ENCODE measurements around the gene RDX.
A peak's percentile ranks its signal among the peaks of the same experiment; 100 is the strongest.
"Not testable (repeated sequence)": the region's sequence is repeated elsewhere in the genome, so short reads cannot be mapped to it uniquely, and the experiment has no call there.

RDX gene

DNA sequence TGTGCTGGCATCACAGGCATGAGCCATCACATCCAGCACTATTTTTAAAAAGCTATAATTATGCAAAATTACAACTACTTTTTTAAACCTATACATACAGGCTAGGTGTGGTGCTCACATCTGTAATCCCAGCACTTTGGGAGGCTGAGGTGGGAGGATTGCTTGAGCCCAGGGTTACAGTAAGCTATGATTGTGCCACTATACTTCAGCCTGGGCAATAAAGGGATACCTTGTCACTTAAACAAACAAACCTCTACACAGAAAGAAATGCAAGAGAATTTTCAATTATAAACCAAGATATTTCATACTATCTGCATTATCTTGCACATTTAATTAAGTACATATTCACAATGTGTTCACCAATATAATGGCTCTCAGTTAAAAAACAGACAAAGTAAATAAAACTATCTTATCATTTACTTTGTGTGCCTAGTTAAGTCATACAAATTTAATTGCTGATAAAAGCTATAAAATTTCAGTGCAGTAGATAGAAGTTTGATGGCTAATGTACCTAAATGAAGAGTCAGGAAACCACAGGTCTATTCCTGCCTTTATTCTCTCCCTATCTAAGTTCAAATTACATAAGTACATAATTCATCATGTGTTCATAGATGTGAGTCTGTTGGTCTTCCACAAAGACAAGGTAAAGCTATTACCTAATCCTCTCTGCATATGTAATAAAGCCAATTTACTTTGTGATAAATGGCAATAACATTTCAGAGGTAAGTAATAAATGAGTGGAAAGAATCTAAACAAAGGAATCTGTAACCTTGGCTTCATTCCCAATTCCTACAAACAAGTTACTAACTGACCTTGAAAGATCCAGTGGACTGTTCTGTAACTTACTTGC, 9.0 kb upstream of the RDX start:
- no peak for DNase-seq

DNA sequence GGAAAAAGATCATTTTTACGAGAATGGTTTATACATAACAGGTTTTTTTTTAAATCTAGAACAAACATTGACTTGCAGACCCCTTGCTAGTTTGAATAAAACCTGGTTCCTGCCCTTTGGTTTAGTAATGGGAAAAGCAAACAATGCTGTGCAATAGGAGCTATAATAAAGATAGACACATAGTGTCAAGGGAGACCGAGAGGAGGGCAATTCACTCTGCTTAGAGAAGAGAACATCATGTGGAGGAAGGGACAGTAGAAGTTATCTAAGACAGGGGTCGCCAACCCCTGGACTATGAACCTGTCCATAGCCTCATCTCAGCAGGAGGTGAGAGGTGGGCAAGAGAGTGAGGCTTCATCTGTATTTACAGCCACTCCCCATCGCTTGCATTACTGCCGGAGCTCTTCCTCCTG, 7.0 kb upstream of the RDX start:
- no peak for DNase-seq

DNA sequence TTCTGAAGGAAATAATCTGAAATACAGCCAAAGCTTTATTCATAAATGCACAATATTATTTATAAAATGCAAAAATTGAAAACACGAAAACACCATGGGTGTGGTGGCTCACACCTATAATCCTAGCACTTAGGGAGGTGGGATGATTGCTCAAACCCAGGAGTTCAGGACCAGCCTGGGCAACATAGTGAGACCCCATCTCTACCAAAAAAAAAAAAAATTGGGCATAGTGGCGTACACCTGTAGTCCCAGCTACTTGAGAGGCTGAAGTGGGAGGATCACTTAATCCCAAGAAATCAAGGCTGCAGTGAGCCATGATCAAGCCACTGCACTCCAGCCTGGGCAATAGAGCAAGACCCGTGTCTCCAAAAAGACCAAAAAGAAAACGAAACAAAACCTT, 5.2 kb upstream of the RDX start:
- no peak for DNase-seq

DNA sequence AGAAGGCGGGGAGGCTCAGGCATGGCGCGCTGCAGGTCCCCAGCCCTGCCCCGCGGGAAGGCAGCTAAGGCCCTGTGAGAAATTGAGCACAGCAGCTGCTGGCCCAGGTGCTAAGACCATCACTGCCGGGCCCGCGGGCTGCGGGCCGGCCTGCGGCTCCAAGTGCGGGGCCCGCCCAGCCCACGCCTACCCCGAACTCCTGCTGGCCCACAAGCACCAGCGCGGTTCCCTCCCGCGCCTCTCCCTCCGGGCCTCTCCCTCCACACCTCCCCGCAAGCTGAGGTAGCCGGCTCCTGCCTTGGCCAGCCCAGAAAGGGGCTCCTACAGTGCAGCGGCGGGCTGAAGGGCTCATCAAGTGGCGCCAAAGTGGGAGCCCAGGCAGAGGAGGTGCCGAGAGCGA, 4.6 kb upstream of the RDX start:
- DNase-seq = no peak

DNA sequence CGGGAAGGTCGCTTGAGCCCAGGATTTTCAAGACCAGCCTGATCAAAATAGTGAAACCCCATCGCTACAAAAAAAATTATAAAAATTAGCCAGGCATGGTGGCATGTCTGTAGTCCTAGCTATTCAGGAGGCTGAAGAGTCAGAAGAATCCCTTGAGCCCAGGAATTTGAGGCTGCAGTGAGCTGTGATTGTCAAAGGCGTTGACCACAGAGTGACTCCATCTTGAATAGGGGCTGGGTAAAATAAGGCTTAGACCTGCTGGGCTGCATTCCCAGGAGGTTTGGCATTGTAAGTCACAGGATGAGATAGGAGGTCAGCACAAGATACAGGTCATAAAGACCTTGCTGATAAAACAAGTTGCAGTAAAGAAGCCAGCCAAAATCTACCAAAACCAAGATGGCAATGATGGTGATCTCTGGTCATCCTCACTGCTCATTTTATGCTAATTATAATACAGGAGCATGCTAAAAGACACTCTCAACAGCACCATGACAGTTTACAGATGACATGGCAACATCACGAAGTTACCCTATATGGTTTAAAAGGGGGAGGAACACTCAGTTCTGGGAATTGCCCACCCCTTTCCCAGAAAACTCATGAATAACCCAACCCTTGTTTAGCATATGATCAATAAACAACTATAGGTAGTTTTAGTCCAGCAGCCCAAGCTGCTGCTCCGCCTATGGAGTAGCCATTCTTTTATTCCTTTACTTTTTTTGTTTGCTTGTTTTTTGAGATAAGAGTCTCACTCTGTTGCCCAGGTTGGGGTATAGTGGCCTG, 2.8 kb upstream of the RDX start:
- DNase-seq = no peak

DNA sequence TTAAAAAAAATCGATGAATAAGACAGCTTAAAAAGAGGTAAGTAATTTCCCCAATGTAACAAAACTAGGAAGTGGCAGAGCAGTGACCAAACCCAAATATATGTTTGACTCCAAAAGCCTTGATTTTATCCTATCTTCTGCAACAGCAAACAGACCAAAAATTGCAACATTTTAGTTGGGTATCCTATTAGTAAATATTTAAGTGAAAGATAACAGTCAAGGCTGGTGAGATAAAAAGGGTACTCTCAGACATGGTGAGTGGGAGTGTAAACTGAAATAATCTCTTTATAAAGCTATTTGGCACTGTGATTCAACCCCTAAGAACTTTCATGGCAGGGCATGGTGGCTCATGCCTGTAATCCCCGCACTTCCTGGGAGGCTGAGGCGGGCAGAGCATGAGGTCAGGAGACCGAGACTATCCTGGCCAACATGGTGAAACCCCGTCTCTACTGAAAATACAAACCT, 1.9 kb upstream of the RDX start:
- DNase-seq = no peak

DNA sequence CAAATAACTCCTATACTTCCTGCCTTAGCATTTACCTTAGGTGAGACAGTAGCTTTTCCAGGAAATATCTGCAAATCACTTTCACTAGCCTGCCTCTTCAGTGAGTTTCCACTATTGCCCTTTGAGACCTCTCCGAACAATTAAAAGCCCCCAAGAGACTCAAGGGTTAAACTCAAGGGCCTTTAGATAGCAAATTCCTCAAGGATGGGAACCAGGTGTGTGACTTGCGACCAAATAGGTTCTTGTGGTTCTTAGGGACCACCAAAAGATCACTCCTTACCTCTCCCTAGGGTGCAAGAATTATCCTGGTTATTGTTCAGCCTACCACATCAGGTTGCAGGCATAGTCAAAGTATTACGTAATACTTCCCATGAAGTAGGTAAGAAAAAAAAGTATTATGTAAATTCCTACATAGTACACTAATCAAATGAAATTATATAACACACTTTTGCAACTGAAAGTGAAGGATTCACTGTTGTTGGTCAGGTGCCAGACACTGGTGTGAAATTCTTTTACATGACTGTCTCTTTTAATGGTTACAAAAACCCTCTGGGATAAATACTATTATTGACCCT, 1.4 kb upstream of the RDX start:
- DNase-seq = peak; percentile 31

DNA sequence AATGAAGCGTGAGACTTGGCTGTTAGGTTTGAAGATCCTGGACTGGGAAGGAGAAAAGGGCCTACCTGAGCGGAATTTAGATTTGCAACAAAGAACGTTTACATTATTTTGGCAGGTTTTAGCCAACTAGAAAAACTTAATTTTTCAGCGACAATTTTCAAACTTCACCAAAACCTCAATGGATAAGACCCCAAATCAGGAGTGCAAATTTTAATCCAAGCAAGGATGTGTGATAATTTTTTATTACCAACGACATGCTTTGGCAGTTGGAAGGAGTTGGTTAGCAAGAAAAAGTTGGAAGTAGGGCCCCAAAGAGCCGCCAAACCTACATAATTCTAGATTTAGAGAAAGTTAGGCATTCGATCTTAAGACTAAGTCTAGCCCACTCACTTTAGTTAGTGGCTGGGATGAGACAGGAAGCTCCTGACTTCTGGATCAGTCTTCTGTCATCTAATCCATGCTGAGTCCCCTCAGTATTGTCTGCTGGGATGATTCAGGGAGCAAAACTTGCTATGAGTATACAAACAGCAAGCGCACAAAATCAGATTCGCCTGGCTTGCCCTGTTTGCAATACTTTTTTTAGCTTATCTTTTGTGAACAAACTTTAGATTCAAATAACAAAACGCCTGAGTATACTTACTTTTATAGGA, 787 bp upstream of the RDX start:
- no peak for DNase-seq

DNA sequence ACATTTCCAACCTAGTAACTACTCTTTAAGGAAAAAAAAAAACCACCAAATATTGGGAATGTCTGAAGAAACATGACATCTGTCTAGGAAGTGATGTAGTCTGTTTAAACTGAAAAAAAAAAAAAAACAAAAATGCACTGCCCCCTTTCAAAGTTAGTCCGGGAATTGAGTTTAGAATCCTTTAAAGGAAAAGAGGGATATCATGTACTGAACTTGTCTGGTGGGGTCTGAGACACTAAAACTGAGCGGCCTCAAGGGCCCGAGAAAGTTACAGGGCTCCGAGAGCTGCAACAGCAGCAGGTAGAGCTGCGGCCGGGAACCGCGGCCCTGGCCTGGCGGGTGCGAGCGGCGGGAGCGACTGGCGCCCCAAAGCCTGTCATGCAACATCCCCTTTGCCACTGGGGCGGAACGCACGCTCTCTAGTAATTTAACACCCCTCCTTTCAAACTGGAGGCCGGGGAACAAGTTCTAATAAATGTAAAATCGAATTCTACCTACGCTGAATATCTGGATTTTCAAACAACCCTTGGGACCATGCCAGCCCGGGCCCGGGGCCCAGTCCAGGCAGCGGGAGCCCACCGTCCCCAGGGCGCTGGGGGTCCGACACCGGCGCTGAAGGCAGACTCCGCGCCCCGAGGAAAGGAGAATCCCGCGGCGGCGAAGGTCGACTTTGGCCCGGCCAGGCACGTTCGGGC, 736 bp downstream of the RDX start:
- DNase-seq = peak; percentile 67

DNA sequence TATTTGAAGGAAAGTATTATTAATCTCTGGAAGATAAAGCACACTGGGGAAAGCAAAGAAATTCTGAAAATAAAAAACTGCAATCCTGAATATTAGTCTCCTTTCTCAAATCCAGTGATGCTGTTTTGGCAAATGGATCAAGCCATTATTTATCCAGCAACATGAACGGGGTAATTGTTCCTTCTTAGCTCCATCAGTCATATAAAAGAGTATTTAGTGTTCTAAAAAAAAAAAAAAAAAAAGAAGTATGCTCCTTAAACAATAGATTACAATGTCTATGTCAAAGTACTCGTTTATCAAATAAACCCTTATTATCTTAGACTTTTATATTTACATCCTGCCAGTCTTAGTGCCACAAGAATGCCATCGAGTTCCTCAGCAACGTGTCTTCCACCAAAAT, 1.3 kb downstream of the RDX start:
- DNase-seq = no peak

DNA sequence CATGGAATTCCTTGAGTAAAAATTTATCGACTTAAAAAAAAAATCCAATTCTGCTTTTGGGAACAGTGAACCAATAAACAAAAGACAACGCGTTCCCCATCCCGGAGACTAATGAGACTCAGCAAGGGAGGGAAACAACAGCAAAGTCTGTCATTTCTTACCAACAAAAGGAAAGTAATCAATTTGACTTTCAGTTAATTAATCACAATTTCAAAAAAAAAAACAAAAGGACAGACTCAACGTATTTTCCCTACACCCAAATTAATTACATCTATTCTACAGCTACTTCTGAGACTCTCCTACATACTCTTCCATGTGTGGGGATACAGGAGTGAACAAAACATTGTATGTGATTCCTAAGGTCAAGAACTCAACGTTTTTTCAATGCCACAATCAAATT, 1.9 kb downstream of the RDX start:
- DNase-seq = no peak

DNA sequence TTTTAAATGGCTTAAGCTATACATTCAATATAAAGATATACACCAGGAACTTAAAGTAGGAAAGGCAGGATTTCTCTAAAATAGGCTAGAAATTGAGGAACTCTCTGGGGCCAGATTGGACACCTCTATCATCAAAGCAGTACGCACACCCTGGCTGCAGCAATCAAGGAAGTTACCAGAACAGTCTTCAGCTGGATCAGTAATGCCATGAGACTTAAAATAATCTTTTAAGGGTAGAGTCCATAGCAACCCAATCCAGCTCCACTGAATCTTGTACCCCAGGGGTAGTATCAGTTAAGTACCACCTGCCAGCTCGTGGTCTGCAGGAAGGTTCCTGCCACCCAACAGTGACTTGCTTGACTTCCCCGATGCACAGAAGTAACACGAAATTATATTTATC, 3.0 kb downstream of the RDX start:
- peak; percentile 58 for DNase-seq

DNA sequence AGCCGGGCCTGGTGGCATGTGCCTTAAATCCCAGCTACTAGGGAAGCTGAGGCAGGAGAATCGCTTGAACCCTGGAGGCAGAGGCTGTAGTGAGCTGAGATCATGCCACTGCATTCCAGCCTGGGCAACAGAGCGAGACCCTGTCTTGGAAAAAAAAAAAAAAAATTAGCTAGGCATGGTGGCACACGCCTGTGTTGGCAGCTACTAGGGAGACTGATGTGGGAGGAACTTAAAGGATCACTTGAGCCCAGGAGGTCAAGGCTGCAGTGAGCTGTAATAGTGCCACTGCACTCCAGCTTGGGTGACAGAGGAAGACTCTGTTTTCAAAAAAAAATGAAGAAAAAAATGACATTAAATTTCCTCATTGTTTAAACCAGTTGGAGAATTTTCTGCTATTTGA, 4.3 kb downstream of the RDX start:
- not testable (repeated sequence) for DNase-seq

DNA sequence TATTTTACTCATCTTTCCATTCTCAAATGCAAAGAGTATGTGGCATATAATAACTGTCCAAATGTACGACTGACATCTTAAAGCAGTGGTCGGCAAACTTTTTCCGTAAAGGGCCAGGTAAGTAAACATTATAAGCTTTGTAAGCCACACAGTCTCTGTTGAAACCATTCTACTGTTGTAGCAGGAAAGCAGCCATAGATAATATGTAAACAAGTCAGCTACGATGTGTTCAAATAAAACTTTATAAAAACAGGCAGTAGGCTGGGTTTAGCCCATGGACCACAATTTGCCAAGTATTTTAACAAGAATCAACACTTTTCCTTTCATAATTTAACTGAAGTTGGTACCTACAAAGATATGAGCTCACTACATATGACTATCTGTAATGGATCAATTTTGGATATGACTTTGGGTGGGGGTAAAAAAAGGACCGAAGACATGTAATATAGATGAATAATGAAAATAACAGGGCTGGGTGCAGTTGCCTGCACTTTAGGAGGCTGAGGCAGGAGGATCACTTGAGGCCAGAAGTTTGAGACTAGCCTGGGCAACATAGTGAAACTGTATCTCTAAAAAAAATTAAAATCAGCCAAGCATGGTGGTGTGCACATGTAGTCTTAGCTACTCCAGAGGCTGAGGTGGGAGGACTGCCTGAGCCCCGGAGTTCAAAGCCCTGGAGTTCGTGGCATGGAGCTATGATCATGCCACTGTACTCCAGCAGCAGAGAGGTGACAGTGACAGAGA, 5.7 kb downstream of the RDX start:
- DNase-seq = no peak

DNA sequence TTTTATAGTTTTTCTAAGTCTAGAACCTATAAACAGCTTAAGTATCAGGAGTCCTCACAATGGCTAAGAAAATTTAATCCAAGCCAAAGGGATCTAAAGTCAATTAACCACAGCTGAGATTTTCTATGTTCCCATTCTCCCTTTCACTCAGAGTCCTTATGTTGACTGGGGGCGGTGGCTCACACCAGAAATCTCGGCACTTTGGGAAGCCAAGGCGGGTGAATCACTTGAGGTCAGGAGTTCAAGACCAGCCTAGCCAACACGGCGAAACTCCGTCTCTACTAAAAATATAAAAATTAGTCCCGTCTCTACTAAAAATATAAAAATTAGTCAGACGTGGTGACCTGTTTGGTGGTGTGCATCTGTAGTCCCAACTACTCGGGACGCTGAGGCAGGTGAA, 6.9 kb downstream of the RDX start:
- no peak for DNase-seq

DNA sequence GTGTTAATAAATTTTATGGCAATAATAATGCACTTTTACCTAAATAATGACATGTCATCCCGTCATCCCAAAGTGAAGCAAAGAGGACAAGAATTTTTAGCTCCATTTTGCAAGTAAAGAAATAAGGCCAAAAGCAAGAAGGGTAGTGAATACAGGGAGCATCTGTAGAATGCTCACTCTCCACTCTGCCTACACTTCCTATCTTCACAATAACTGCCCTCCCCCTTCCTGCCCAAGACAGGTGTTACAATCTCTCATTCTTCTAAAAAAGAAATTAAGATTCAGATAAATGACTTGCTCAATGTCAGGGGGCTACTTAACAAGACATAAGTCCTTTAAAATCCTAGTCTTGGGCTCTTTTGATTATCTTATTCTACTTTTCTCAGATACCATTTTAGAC, 8.9 kb downstream of the RDX start:
- DNase-seq = no peak

DNA sequence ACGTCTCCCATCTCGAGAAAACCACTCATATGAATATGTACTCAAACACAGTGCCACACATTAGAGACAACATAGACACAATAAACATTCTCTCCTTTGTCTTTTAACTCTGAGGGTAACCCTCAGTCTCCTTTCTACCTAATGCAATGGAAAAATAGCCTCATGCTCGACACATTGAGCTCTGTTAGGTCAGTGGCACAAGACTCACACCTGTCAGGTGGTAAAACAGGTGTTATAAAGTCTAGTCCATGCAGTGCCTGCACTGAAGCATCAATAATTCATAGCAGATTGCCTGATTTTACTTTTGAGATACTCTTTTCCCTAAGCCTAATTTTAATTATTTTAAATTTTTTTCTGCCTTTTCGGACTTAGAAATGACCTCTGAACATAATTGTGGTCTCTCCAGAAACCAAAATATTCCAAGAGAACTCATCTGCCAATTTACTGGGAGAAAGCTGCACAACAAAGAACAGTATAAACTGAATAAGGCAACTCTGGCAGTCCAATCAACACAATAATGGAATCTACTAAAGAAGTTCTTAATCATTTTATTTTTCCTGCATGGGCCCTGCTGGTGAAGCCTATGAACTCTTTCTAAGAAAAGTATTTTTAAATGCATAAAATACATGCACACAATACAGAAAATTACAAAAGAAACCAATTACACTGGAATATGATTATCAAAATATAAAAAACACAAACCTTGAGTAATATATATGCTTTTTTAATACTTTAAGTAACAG, 9.9 kb downstream of the RDX start:
- DNase-seq = no peak

DNA sequence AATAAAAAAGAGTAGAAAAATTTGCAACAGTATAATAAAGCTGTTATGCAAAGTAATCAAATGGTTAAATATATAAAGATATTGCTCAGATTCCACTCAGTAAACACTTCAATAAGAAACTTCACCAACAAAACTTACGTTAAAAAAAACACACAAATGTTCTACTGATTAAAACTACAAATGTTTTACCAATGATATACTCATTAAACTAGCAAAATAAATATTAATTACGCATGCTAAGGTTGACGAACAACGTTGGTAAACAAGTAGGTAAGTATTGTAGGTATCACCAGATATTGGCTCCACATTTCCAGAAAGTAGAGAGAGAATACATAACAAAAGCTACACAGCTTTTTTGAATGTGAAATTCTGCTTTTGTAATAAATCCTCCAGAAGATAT, 12.6 kb downstream of the RDX start:
- DNase-seq = no peak

DNA sequence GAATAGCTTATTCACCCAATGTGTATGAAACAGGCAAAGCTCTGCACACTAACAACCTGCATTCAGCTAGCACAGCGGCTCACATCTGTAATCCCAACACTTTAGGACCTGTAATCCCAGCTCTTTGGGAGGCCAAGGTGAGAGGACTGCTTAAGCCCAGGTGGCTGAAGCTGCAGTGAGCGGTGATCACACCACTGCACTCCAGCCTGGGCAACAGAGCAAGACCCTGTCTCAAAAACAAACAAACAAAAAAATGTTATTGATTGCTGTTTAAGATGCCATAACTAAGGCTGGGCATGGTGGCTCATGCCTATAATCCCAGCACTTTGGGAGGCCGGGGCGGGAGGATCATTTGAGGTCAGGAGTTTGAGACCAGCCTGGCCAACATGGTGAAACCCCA, 15.8 kb downstream of the RDX start:
- not testable (repeated sequence) for DNase-seq

DNA sequence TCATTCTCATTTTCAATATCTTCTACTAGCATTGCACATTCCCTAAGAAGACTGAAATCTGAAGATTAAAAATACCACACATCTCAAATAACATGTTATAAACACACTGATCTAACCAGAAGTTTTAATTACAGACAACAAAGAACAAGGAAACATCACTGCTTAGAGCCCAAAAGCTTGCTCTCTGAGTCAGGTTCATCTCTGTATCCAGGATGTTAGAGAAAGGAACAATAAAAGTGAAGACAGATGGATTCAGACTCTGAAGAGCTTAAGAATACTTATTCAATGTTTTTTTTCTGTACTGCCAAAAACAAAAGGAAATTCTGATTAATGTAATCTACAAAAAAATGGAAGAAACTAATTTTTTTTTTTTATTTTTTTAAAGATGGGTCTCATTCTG, 16.5 kb downstream of the RDX start:
- no peak for DNase-seq

DNA sequence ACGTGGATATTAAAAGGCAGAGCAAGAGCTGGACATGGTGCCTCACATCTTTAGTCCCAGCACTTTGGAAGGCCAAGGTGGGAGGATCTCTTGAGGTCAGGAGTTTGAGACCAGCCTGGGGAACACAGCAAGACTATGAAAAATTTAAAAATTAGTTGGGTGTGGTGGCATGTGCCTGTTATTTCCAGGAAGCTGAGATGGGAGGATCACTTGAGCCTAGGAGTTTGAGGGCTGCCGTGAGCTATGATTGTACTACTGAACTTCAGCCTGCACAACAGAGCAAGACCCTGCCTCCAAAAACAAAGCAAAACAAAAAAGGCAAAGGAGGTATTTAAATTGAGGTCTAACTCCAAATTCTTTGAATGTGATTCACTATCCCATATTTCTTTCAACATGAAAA, 23.5 kb downstream of the RDX start:
- DNase-seq = no peak
